GM12878 (cell line): Measurements from ENCODE around the gene ADIPOR1. TPM values are rescaled to one million over a fixed set of nuclear protein-coding genes. Genes with fewer than 3 reads are reported as not detected.

Experiments used
- ATAC-seq: fragments of 200-7000 bp; cut with Tn5 transposase; 3 replicates; pipeline ENCODE4 v1.9.1; 2020; ENCODE audit warnings: mild to moderate bottlenecking, moderate library complexity
- BruUV-seq: library from RNA; stranded (reverse); fragments of 400-500 nt; replicated peaks from 2 replicates; lab custom pipeline; 2021; lab: Mats Ljungman, UMichigan
- CTCF ChIA-PET: fragments of 300-600 bp; sonication (Branson Sonifier 250); formaldehyde crosslinking; extraction: SDS; loops from one replicate; lab custom pipeline; 2021; ENCODE audit warnings: inconsistent platforms; lab: Yijun Ruan, JAX
- POLR2A ChIA-PET: fragments of 350-600 bp; formaldehyde crosslinking; extraction: SDS; loops from one replicate; lab custom pipeline; 2021; ENCODE audit warnings: inconsistent platforms; lab: Charles Lee
- RAD21 ChIA-PET: fragments of 300-600 bp; sonication (Branson Sonifier 250); formaldehyde crosslinking; loops from one replicate; lab custom pipeline; 2023; ENCODE audit warnings: antibody characterized with exemption; ENCODE audit not compliant: unreplicated experiment; lab: Charles Lee
- SMC1A ChIA-PET: fragments of 300-600 bp; sonication (Branson Sonifier 250); formaldehyde crosslinking; loops from one replicate; lab custom pipeline; 2023; ENCODE audit not compliant: unreplicated experiment, uncharacterized antibody; lab: Charles Lee
- DNase-seq: peaks from one replicate; pipeline ENCODE4 v3.0.0-alpha.2; 2011; ENCODE audit warnings: low read depth, low spot score
- FAIRE-seq: peaks from 3 replicates; lab custom pipeline; 2011; peaks lifted over from hg19 to GRCh38; lab: Jason Lieb, UNC
- H2AFZ ChIP-seq: 2 replicates; pipeline ENCODE4 v1.6.0; 2011; ENCODE audit warnings: low read depth, low read length, control low read depth; ENCODE audit not compliant: control insufficient read depth
- H3K27ac ChIP-seq: 2 replicates; pipeline ENCODE4 v1.5.1; 2011; ENCODE audit warnings: control low read depth; ENCODE audit not compliant: control insufficient read depth, insufficient read depth
- H3K27me3 ChIP-seq, 2 experiments: replicated peaks in 1 of 2; 2 replicates each; pipeline versions ENCODE4 v1.6.0 to v1.6.1; 2011; ENCODE audit warnings: low read length in 1 of 2; ENCODE audit not compliant: control insufficient read depth in 2 of 2, insufficient read depth in 2 of 2
- H3K36me3 ChIP-seq, 2 experiments: 2 replicates each; pipeline ENCODE4 v1.5.1; 2011; ENCODE audit warnings: low read length in 1 of 2; ENCODE audit not compliant: control insufficient read depth in 2 of 2, insufficient read depth in 2 of 2
- H3K4me1 ChIP-seq: 2 replicates; pipeline ENCODE4 v1.6.1; 2011; ENCODE audit warnings: mild to moderate bottlenecking, low read length, moderate library complexity, mixed read lengths; ENCODE audit not compliant: control insufficient read depth, insufficient read depth
- H3K4me2 ChIP-seq: 2 replicates; pipeline ENCODE4 v1.6.0; 2011; ENCODE audit warnings: control low read depth; ENCODE audit not compliant: control insufficient read depth, insufficient read depth
- H3K4me3 ChIP-seq: fragments of 200-600 bp; sonication (generic); 2 replicates; pipeline ENCODE4 v1.5.1; 2016
- H3K79me2 ChIP-seq: 2 replicates; pipeline ENCODE4 v1.6.0; 2011; ENCODE audit warnings: low read length; ENCODE audit not compliant: control insufficient read depth, insufficient read depth
- H3K9ac ChIP-seq: 2 replicates; pipeline ENCODE4 v1.8.0; 2011; ENCODE audit warnings: low read length, control low read depth, mixed read lengths; ENCODE audit not compliant: control insufficient read depth, insufficient read depth
- H3K9me3 ChIP-seq: replicated peaks from 3 replicates; pipeline ENCODE4 v1.5.1; 2011; ENCODE audit warnings: mild to moderate bottlenecking, low read length; ENCODE audit not compliant: control insufficient read depth, insufficient read depth
- H4K20me1 ChIP-seq: 2 replicates; pipeline ENCODE4 v1.6.0; 2011; ENCODE audit not compliant: control insufficient read depth, insufficient read depth
- ATF2 ChIP-seq: IDR thresholded peaks from 2 replicates; pipeline ENCODE4 v1.6.1; 2012; ENCODE audit warnings: low read length, inconsistent platforms
- BCLAF1 ChIP-seq: fragments of 450-650 bp; IDR thresholded peaks from 2 replicates; pipeline ENCODE4 v1.6.1; 2017; ENCODE audit warnings: antibody characterized with exemption, mild to moderate bottlenecking, moderate library complexity
- BMI1 ChIP-seq: fragments of 450-650 bp; IDR thresholded peaks from 2 replicates; pipeline ENCODE4 v1.6.1; 2016; ENCODE audit warnings: mild to moderate bottlenecking, moderate library complexity, borderline replicate concordance
- CBX5 ChIP-seq: sonication (generic); IDR thresholded peaks from 2 replicates; pipeline ENCODE4 v1.6.1; 2016; ENCODE audit warnings: low read depth, moderate library complexity, mild to moderate bottlenecking, inconsistent platforms
- CHD2 ChIP-seq: IDR thresholded peaks from 2 replicates; pipeline ENCODE4 v1.6.1; 2011; ENCODE audit warnings: low read depth, low read length, improper control_type of control experiment, borderline replicate concordance
- EZH2 ChIP-seq: IDR thresholded peaks from 2 replicates; pipeline ENCODE4 v1.6.1; 2012; ENCODE audit warnings: low read depth, mild to moderate bottlenecking, control low read depth, inconsistent platforms, low read length, borderline replicate concordance; ENCODE audit not compliant: control insufficient read depth
- GABPA ChIP-seq: IDR thresholded peaks from 2 replicates; pipeline ENCODE4 v1.6.1; 2014; ENCODE audit warnings: antibody characterized with exemption, low read depth, mild to moderate bottlenecking, inconsistent platforms
- IRF5 ChIP-seq: fragments of 450-650 bp; IDR thresholded peaks from 2 replicates; pipeline ENCODE4 v1.6.1; 2017; ENCODE audit warnings: borderline replicate concordance
- MTA2 ChIP-seq: fragments of 450-650 bp; IDR thresholded peaks from 2 replicates; pipeline ENCODE4 v1.6.1; 2016; ENCODE audit warnings: low read depth, mild to moderate bottlenecking, moderate library complexity
- NR2C2 ChIP-seq: IDR thresholded peaks from 2 replicates; pipeline ENCODE4 v1.6.1; 2011; ENCODE audit warnings: borderline replicate concordance, low read depth; ENCODE audit not compliant: control insufficient read depth, insufficient read length
- POLR2AphosphoS2 ChIP-seq: IDR thresholded peaks from 2 replicates; pipeline ENCODE4 v1.6.1; 2011; ENCODE audit warnings: low read depth, mild to moderate bottlenecking, low read length, improper control_type of control experiment, moderate library complexity
- RCOR1 ChIP-seq: conservative IDR thresholded peaks from 2 replicates; pipeline ENCODE4 v1.6.1; 2012; ENCODE audit warnings: low read depth, low read length, improper control_type of control experiment
- SUZ12 ChIP-seq: fragments of 200-600 bp; sonication (generic); IDR thresholded peaks from one replicate; pipeline ENCODE4 v1.6.1; 2018; ENCODE audit warnings: antibody characterized with exemption, mild to moderate bottlenecking; ENCODE audit not compliant: unreplicated experiment
- TAF1 ChIP-seq: IDR thresholded peaks from 2 replicates; pipeline ENCODE4 v1.6.1; 2011; ENCODE audit warnings: mild to moderate bottlenecking, low read depth, low read length, borderline replicate concordance
- TARDBP ChIP-seq: IDR thresholded peaks from 2 replicates; pipeline ENCODE4 v1.6.1; 2016; ENCODE audit warnings: borderline replicate concordance
- ZBTB11 ChIP-seq: fragments of 450-650 bp; formaldehyde crosslinking; IDR thresholded peaks from 2 replicates; pipeline ENCODE4 v1.5.0; 2022; ENCODE audit warnings: mild to moderate bottlenecking, missing genetic modification characterization
- WGBS: methylation state at CpG from one replicate; pipeline ENCODE4 v1.1.6; 2016; ENCODE audit warnings: low lambda C conversion rate; ENCODE audit not compliant: insufficient replicate concordance, insufficient coverage; ENCODE audit errors: missing lambda C conversion rate; 5-methylcytosine and 5-hydroxymethylcytosine counted together
- in situ Hi-C: fragments of 300-500 bp; cut with MboI; formaldehyde crosslinking; loops from 9 replicates; pipeline ENCODE4 v1.14.3; 2018; ENCODE audit warnings: mixed read lengths
- intact Hi-C: fragments of 100-400 bp; cut with micrococcal nuclease; formaldehyde crosslinking; loops from one replicate; pipeline ENCODE4 v1.14.2; 2022; ENCODE audit not compliant: unreplicated experiment
- polyA plus RNA-seq, 11 experiments: library from polyadenylated mRNA; depleted of rRNA in 4 of 11; unstranded in 6 of 11; stranded (reverse) in 5 of 11; fragments of >200 nt; fragmentation: Nextera tagmentation in 4 of 11; fragmentation: Illumina TruSeq in 1 of 11; extraction: Ambion mirVana in 4 of 11; extraction: Trizol in 1 of 11; gene quantifications; 1 replicate in 1 of 11; 2 replicates in 10 of 11; pipeline versions ENCODE4 v1.2.1 to v1.2.3, GENCODE V29; 2011 to 2016; ENCODE audit warnings: inconsistent platforms in 2 of 11, missing spikeins in 2 of 11, low read depth in 1 of 11
- total RNA-seq, 4 experiments: library from RNA; depleted of rRNA in 3 of 4; stranded (reverse); fragments of >200 nt in 3 of 4; fragmentation: Illumina TruSeq in 1 of 4; extraction: Trizol in 1 of 4; gene quantifications; 2 replicates each; pipeline versions ENCODE4 v1.2.1 to v1.2.3, GENCODE V29; 2013 to 2021

The ADIPOR1 gene
- total and polyA plus RNA-seq, 10 of the 15 experiments (the other 5 are each of a cell fraction or from before 2014, with no cell fraction given) = 18.4 to 122 (median 65.6) TPM

- intact Hi-C loops = loop anchor here (5.0 to 10.0 kb wide), 2 partner anchors 107 to 270 kb away; partner anchors contain the start of gene RABIF
- TF ChIP-seq ZBTB11 (CRISPR knock-in tag) (no peak), BCLAF1 (no peak), ATF2 (no peak), RCOR1 (no peak), POLR2AphosphoS2 (no peak), MTA2 (no peak), GABPA (no peak), EZH2 (no peak), NR2C2 (no peak), TAF1 (no peak), TARDBP (no peak), CHD2 (no peak), CBX5 (no peak), IRF5 (no peak), SUZ12 (no peak), BMI1 (no peak)
Observed at GRCh38 chr1:202994756-202995155, 36.6 kb upstream of the ADIPOR1 start.

More at GRCh38 chr1:202994756-202995155, 36.6 kb upstream of the ADIPOR1 start:
- no peak for ATAC-seq
- in situ Hi-C loops = no loop called here
- FAIRE-seq = no peak
- SMC1A ChIA-PET = interaction anchor here (0.7 kb wide), 1 partner anchor 290 kb away, joined by 3 read pairs; no protein-coding TSS in a partner anchor
- Histone ChIP-seq H3K36me3 (no peaks in the 10 kb centered on the region), H3K4me1 (peaks cover 5% of the 10 kb centered on the region; the same call in 1 of the 2 replicates), H4K20me1 (no peaks in the 10 kb centered on the region), H3K79me2 (no peaks in the 10 kb centered on the region), H3K9me3 (no peaks in the 10 kb centered on the region), H2AFZ (no peak overlapping the region), H3K27ac (no peak overlapping the region), H3K4me3 (no peak overlapping the region), H3K9ac (no peak overlapping the region), H3K4me2 (no peak overlapping the region), H3K27me3 (no peaks in the 10 kb centered on the region)
- POLR2A ChIA-PET = no interaction called here
- RAD21 ChIA-PET = no interaction called here
- no TSS peak for BruUV-seq
- CTCF ChIA-PET = interaction anchor here (0.9 to 1.4 kb wide), 6 partner anchors 13 to 275 kb away, joined by 3 to 4 read pairs (median 4); no protein-coding TSS in a partner anchor
- no peak for DNase-seq
- WGBS = 42% methylated on average over 3 of the region's 3 CpGs
